Measurements from ENCODE around the gene B3GNT5.

GRCh38 chr3:183230826-183231225 lies 22.2 kb upstream of the B3GNT5 start:
- TF ChIP-seq CTCF (conservative IDR thresholded peaks at IDR 0.05; ENCODE audit: low read depth in 2 of 2), result no peak
- TF ChIP-seq ETS1 (IDR thresholded peaks at IDR 0.05), result no peak
- no peak for TF ChIP-seq REST (IDR thresholded peaks at IDR 0.05; ENCODE audit: unreplicated experiment)
- no peak for TF ChIP-seq CREB1 (CRISPR knock-in tag; IDR thresholded peaks at IDR 0.05; ENCODE audit: low read depth)
- no peak for TF ChIP-seq POLR2AphosphoS5 (IDR thresholded peaks at IDR 0.05; ENCODE audit: low read depth)
- no peak for TF ChIP-seq EZH2 (IDR thresholded peaks at IDR 0.05; ENCODE audit: low read depth, unreplicated experiment)
- TF ChIP-seq JUNB (IDR thresholded peaks at IDR 0.05; ENCODE audit: unreplicated experiment), result no peak
- TF ChIP-seq ZNF331 (CRISPR knock-in tag; IDR thresholded peaks at IDR 0.05; ENCODE audit: low read depth), result no peak
- TF ChIP-seq EZH2phosphoT487 (IDR thresholded peaks at IDR 0.05; ENCODE audit: unreplicated experiment), result no peak
- TF ChIP-seq STAT1 (IDR thresholded peaks at IDR 0.05; ENCODE audit: unreplicated experiment), result no peak
- TF ChIP-seq ZNF462 (CRISPR knock-in tag; IDR thresholded peaks at IDR 0.05), result no peak
